Activated T-helper 1 cell treated with anti-CD3 and anti-CD28 coated beads, Interleukin-12 subunit alpha, Interleukin-12 subunit beta, Interleukin-2, Interleukin-4 antibody, amounts not matched to agents 30 ng/mL and 10 ng/mL and 1 ng/mL, durations not matched to agents 14 hours and 24 hours and 36 hours (primary cell): Measurements from ENCODE around the gene TPRA1. TPM values are rescaled to one million over a fixed set of nuclear protein-coding genes. Genes with fewer than 3 reads are reported as not detected.

Experiments used
- DNase-seq: peaks from one replicate; pipeline ENCODE4 v3.0.0; 2021; ENCODE audit warnings: low spot score
- H3K27ac Mint-ChIP-seq: one replicate; pipeline ENCODE4 v1.8.0; 2021; ENCODE audit warnings: mild to moderate bottlenecking, mixed read lengths
- H3K27me3 Mint-ChIP-seq: one replicate; pipeline ENCODE4 v1.8.0; 2022; ENCODE audit warnings: mild to moderate bottlenecking, moderate library complexity, mixed read lengths; ENCODE audit not compliant: insufficient read depth
- H3K36me3 Mint-ChIP-seq: one replicate; pipeline ENCODE4 v1.8.0; 2021; ENCODE audit warnings: low read depth, mixed read lengths
- H3K4me1 Mint-ChIP-seq: one replicate; pipeline ENCODE4 v1.8.0; 2021; ENCODE audit warnings: low read depth, mixed read lengths
- H3K4me3 Mint-ChIP-seq: one replicate; pipeline ENCODE4 v1.8.0; 2021; ENCODE audit warnings: mild to moderate bottlenecking, moderate library complexity, mixed read lengths
- H3K9me3 Mint-ChIP-seq: one replicate; pipeline ENCODE4 v1.8.0; 2021; ENCODE audit warnings: mixed read lengths
- intact Hi-C: fragments of 100-400 bp; cut with micrococcal nuclease; formaldehyde crosslinking; loops from one replicate; pipeline ENCODE4 v1.15.1; 2024
- total RNA-seq: library from RNA; stranded (reverse); gene quantifications from 2 replicates; pipeline ENCODE4 v1.2.3, GENCODE V29; 2022

Gene TPRA1
- total RNA-seq, 1 donor from 2014 or later: 41.3 TPM

GRCh38 chr3:127578802-127579201 lies 11.7 kb downstream of the TPRA1 start:
- no peak for DNase-seq
- no peaks in the 10 kb centered on the region for H3K9me3 Mint-ChIP-seq
- no peaks in the 10 kb centered on the region for H3K27me3 Mint-ChIP-seq
- no peak overlapping the region for H3K4me3 Mint-ChIP-seq
- peaks cover 16% of the 10 kb centered on the region for H3K4me1 Mint-ChIP-seq
- no peak overlapping the region for H3K27ac Mint-ChIP-seq
- peaks cover 6% of the 10 kb centered on the region for H3K36me3 Mint-ChIP-seq
- intact Hi-C loops: loop anchor here (5.0 kb wide), 1 partner anchor 473 kb away; the partner anchor contains the start of gene SEC61A1

GRCh38 chr3:127578168-127578567 lies 12.4 kb downstream of the TPRA1 start:
- Mint-ChIP-seq H3K36me3 (peaks cover 6% of the 10 kb centered on the region), H3K9me3 (no peaks in the 10 kb centered on the region), H3K27me3 (no peaks in the 10 kb centered on the region), H3K4me3 (no peak overlapping the region), H3K27ac (no peak overlapping the region), H3K4me1 (peaks cover 16% of the 10 kb centered on the region)
- intact Hi-C loops: loop anchor here (5.0 kb wide), 1 partner anchor 474 kb away; the partner anchor contains the start of gene SEC61A1
- DNase-seq: no peak

- Mint-ChIP-seq H3K27me3 (no peaks in the 10 kb centered on the region), H3K27ac (no peak overlapping the region), H3K36me3 (peaks cover 6% of the 10 kb centered on the region), H3K9me3 (no peaks in the 10 kb centered on the region), H3K4me1 (peaks cover 16% of the 10 kb centered on the region), H3K4me3 (no peak overlapping the region)
- no peak for DNase-seq
- intact Hi-C loops: loop anchor here (5.0 kb wide), 1 partner anchor 475 kb away; the partner anchor contains the start of gene SEC61A1
Measured at GRCh38 chr3:127577448-127577847, 13.1 kb downstream of the TPRA1 start.

- Mint-ChIP-seq H3K27ac (peak overlapping the region; percentile 28), H3K27me3 (no peaks in the 10 kb centered on the region), H3K36me3 (peaks cover 6% of the 10 kb centered on the region), H3K9me3 (no peaks in the 10 kb centered on the region), H3K4me3 (no peak overlapping the region), H3K4me1 (peaks cover 7% of the 10 kb centered on the region)
- peak; percentile 82 for DNase-seq
- intact Hi-C loops: loop anchor here (1.0 to 5.0 kb wide), 6 partner anchors 15 to 477 kb away; partner anchors contain the start of genes MCM2, SEC61A1 and TPRA1
Measured at GRCh38 chr3:127574880-127575878, 15.4 kb downstream of the TPRA1 start.

GRCh38 chr3:127573912-127574311 lies 16.6 kb downstream of the TPRA1 start:
- no peaks in the 10 kb centered on the region for H3K27me3 Mint-ChIP-seq
- H3K4me1 Mint-ChIP-seq: peaks cover 7% of the 10 kb centered on the region
- no peaks in the 10 kb centered on the region for H3K9me3 Mint-ChIP-seq
- no peak for DNase-seq
- intact Hi-C loops: no loop called here
- H3K4me3 Mint-ChIP-seq: no peak overlapping the region
- H3K36me3 Mint-ChIP-seq: peaks cover 4% of the 10 kb centered on the region
- H3K27ac Mint-ChIP-seq: no peak overlapping the region

GRCh38 chr3:127573401-127573800 lies 17.1 kb downstream of the TPRA1 start:
- intact Hi-C loops: no loop called here
- H3K4me3 Mint-ChIP-seq: no peak overlapping the region
- H3K4me1 Mint-ChIP-seq: peaks cover 7% of the 10 kb centered on the region
- no peak for DNase-seq
- H3K27me3 Mint-ChIP-seq: no peaks in the 10 kb centered on the region
- H3K36me3 Mint-ChIP-seq: peaks cover 4% of the 10 kb centered on the region
- H3K9me3 Mint-ChIP-seq: no peaks in the 10 kb centered on the region
- no peak overlapping the region for H3K27ac Mint-ChIP-seq

GRCh38 chr3:127572735-127573134 lies 17.8 kb downstream of the TPRA1 start:
- H3K9me3 Mint-ChIP-seq: no peaks in the 10 kb centered on the region
- DNase-seq: no peak
- no peaks in the 10 kb centered on the region for H3K27me3 Mint-ChIP-seq
- H3K4me1 Mint-ChIP-seq: peaks cover 7% of the 10 kb centered on the region
- no peak overlapping the region for H3K27ac Mint-ChIP-seq
- no peak overlapping the region for H3K4me3 Mint-ChIP-seq
- peaks cover 4% of the 10 kb centered on the region for H3K36me3 Mint-ChIP-seq
- intact Hi-C loops: no loop called here

- intact Hi-C loops: no loop called here
- Mint-ChIP-seq H3K27ac (no peak overlapping the region), H3K4me1 (peaks cover 7% of the 10 kb centered on the region), H3K36me3 (peaks cover 4% of the 10 kb centered on the region), H3K4me3 (no peak overlapping the region), H3K9me3 (no peaks in the 10 kb centered on the region), H3K27me3 (no peaks in the 10 kb centered on the region)
- no peak for DNase-seq
Measured at GRCh38 chr3:127572186-127572585, 18.3 kb downstream of the TPRA1 start.

- H3K4me1 Mint-ChIP-seq: peaks cover 7% of the 10 kb centered on the region
- no peak overlapping the region for H3K4me3 Mint-ChIP-seq
- no peaks in the 10 kb centered on the region for H3K9me3 Mint-ChIP-seq
- peaks cover 4% of the 10 kb centered on the region for H3K36me3 Mint-ChIP-seq
- DNase-seq: no peak
- intact Hi-C loops: no loop called here
- H3K27me3 Mint-ChIP-seq: no peaks in the 10 kb centered on the region
- H3K27ac Mint-ChIP-seq: no peak overlapping the region
Measured at GRCh38 chr3:127570520-127570919, 20.0 kb downstream of the TPRA1 start.

GRCh38 chr3:127569160-127569559 lies 21.4 kb downstream of the TPRA1 start:
- intact Hi-C loops: no loop called here
- Mint-ChIP-seq H3K27me3 (peaks cover 1% of the 10 kb centered on the region), H3K36me3 (peaks cover 2% of the 10 kb centered on the region), H3K4me3 (no peak overlapping the region), H3K4me1 (no peaks in the 10 kb centered on the region), H3K27ac (no peak overlapping the region), H3K9me3 (no peaks in the 10 kb centered on the region)
- no peak for DNase-seq

- no peaks in the 10 kb centered on the region for H3K9me3 Mint-ChIP-seq
- no peak overlapping the region for H3K27ac Mint-ChIP-seq
- H3K4me1 Mint-ChIP-seq: no peaks in the 10 kb centered on the region
- no peaks in the 10 kb centered on the region for H3K36me3 Mint-ChIP-seq
- intact Hi-C loops: no loop called here
- peaks cover 4% of the 10 kb centered on the region for H3K27me3 Mint-ChIP-seq
- DNase-seq: no peak
- H3K4me3 Mint-ChIP-seq: no peak overlapping the region
Measured at GRCh38 chr3:127568586-127568985, 21.9 kb downstream of the TPRA1 start.

GRCh38 chr3:127566833-127567232 lies 23.7 kb downstream of the TPRA1 start:
- Mint-ChIP-seq H3K36me3 (no peaks in the 10 kb centered on the region), H3K9me3 (no peaks in the 10 kb centered on the region), H3K4me3 (no peak overlapping the region), H3K4me1 (no peaks in the 10 kb centered on the region), H3K27me3 (peaks cover 4% of the 10 kb centered on the region), H3K27ac (no peak overlapping the region)
- DNase-seq: no peak
- intact Hi-C loops: no loop called here

- no peak overlapping the region for H3K27ac Mint-ChIP-seq
- H3K36me3 Mint-ChIP-seq: no peaks in the 10 kb centered on the region
- H3K27me3 Mint-ChIP-seq: peaks cover 6% of the 10 kb centered on the region
- intact Hi-C loops: no loop called here
- DNase-seq: no peak
- H3K4me3 Mint-ChIP-seq: no peak overlapping the region
- H3K9me3 Mint-ChIP-seq: no peaks in the 10 kb centered on the region
- H3K4me1 Mint-ChIP-seq: no peaks in the 10 kb centered on the region
Measured at GRCh38 chr3:127565711-127566110, 24.8 kb downstream of the TPRA1 start.
